C4-2B (cell line): ENCODE measurements around the gene ZNF669.

Experiments used
- CTCF ChIP-seq: fragments of 450-650 bp; conservative IDR thresholded peaks from 2 replicates; pipeline ENCODE4 v1.5.1; 2017; ENCODE audit warnings: mild to moderate bottlenecking
- ZFX ChIP-seq: fragments of 450-650 bp; IDR thresholded peaks from 2 replicates; pipeline ENCODE4 v1.6.1; 2017

GRCh38 chr1:247115141-247115510 lies 11.0 kb upstream of the ZNF669 start:
- TF ChIP-seq CTCF: no peak
- no peak for TF ChIP-seq ZFX
